GM23338 (cell line): Measurements from ENCODE around the gene GNAI3. TPM values are rescaled to one million over a fixed set of nuclear protein-coding genes. Genes with fewer than 3 reads are reported as not detected.

Experiments
- ATAC-seq: fragments of 200-7000 bp; cut with Tn5 transposase; 3 replicates; pipeline ENCODE4 v1.9.1; 2020
- DNase-seq: peaks from one replicate; pipeline ENCODE4 v3.0.0-alpha.2; 2015; ENCODE audit warnings: low spot score
- H2AFZ ChIP-seq: fragments of 200-600 bp; sonication (generic); 2 replicates; pipeline ENCODE4 v1.8.0; 2016; ENCODE audit warnings: antibody characterized with exemption, mild to moderate bottlenecking, moderate library complexity
- H3F3A ChIP-seq: fragments of 200-600 bp; sonication (generic); replicated peaks from 2 replicates; pipeline ENCODE4 v1.8.0; 2017; ENCODE audit warnings: antibody characterized with exemption, mixed run types, low read depth
- H3K27ac ChIP-seq: fragments of 200-600 bp; sonication (generic); 2 replicates; pipeline ENCODE4 v1.6.1; 2016; ENCODE audit warnings: low read depth
- H3K27me3 ChIP-seq: fragments of 200-600 bp; sonication (generic); 2 replicates; pipeline ENCODE4 v1.8.0; 2016; ENCODE audit warnings: mild to moderate bottlenecking, mixed run types, moderate library complexity; ENCODE audit not compliant: insufficient read depth
- H3K36me3 ChIP-seq: fragments of 200-600 bp; sonication (generic); 2 replicates; pipeline ENCODE4 v1.8.0; 2016; ENCODE audit warnings: mild to moderate bottlenecking; ENCODE audit not compliant: insufficient read depth
- H3K4me1 ChIP-seq: fragments of 200-600 bp; sonication (generic); 2 replicates; pipeline ENCODE4 v1.8.0; 2016; ENCODE audit warnings: mild to moderate bottlenecking, moderate library complexity; ENCODE audit not compliant: insufficient read depth
- H3K4me2 ChIP-seq: fragments of 200-600 bp; sonication (generic); 2 replicates; pipeline ENCODE4 v1.7.1; 2017; ENCODE audit warnings: mixed run types
- H3K4me3 ChIP-seq: fragments of 200-600 bp; sonication (generic); 2 replicates; pipeline ENCODE4 v1.6.1; 2016; ENCODE audit warnings: mixed run types
- H3K79me2 ChIP-seq: fragments of 200-600 bp; sonication (generic); replicated peaks from 2 replicates; pipeline ENCODE4 v1.8.0; 2017; ENCODE audit warnings: mild to moderate bottlenecking; ENCODE audit not compliant: insufficient read depth
- H3K9me2 ChIP-seq: fragments of 200-600 bp; sonication (generic); 2 replicates; pipeline ENCODE4 v1.8.0; 2017; ENCODE audit not compliant: insufficient read depth
- H4K20me1 ChIP-seq: fragments of 200-600 bp; sonication (generic); replicated peaks from 2 replicates; pipeline ENCODE4 v1.8.0; 2017; ENCODE audit warnings: mild to moderate bottlenecking; ENCODE audit not compliant: insufficient read depth
- H3K27ac Mint-ChIP-seq: 2 replicates; pipeline ENCODE4 v1.8.0; 2020; ENCODE audit warnings: inconsistent platforms, mild to moderate bottlenecking, moderate library complexity, mixed read lengths
- H3K27me3 Mint-ChIP-seq: 3 replicates; pipeline ENCODE4 v1.8.0; 2022; ENCODE audit warnings: low read depth, mild to moderate bottlenecking, moderate library complexity, mixed read lengths, inconsistent platforms; ENCODE audit not compliant: insufficient read depth, poor library complexity
- H3K36me3 Mint-ChIP-seq: 3 replicates; pipeline ENCODE4 v1.8.0; 2021; ENCODE audit warnings: low read depth, mild to moderate bottlenecking, inconsistent platforms, moderate library complexity, mixed read lengths
- H3K4me1 Mint-ChIP-seq: 3 replicates; pipeline ENCODE4 v1.8.0; 2020; ENCODE audit warnings: mild to moderate bottlenecking, inconsistent platforms, mixed read lengths
- H3K4me3 Mint-ChIP-seq: 3 replicates; pipeline ENCODE4 v1.8.0; 2021; ENCODE audit warnings: moderate library complexity, mild to moderate bottlenecking, inconsistent platforms, mixed read lengths
- H3K9me3 Mint-ChIP-seq: 3 replicates; pipeline ENCODE4 v1.8.0; 2020; ENCODE audit warnings: moderate library complexity, mild to moderate bottlenecking, inconsistent platforms, mixed read lengths
- CREB1 ChIP-seq: fragments of 250-450 bp; sonication (Bioruptor Pico); IDR thresholded peaks from 2 replicates; pipeline ENCODE4 v1.5.0; 2020; ENCODE audit warnings: low read depth, mild to moderate bottlenecking, moderate library complexity
- EZH2 ChIP-seq: fragments of 200-600 bp; sonication (generic); IDR thresholded peaks from one replicate; pipeline ENCODE4 v1.8.0; 2017; ENCODE audit warnings: antibody characterized with exemption, mild to moderate bottlenecking, low read depth; ENCODE audit not compliant: unreplicated experiment
- EZH2phosphoT487 ChIP-seq: fragments of 200-600 bp; sonication (generic); IDR thresholded peaks from one replicate; pipeline ENCODE4 v1.8.1; 2018; ENCODE audit warnings: antibody characterized with exemption; ENCODE audit not compliant: unreplicated experiment
- JUNB ChIP-seq: IDR thresholded peaks from one replicate; pipeline ENCODE4 v1.6.1; 2016; ENCODE audit warnings: antibody characterized with exemption; ENCODE audit not compliant: unreplicated experiment
- NANOG ChIP-seq: IDR thresholded peaks from 2 replicates; pipeline ENCODE4 v1.6.1; 2016; ENCODE audit warnings: antibody characterized with exemption, borderline replicate concordance
- POLR2AphosphoS5 ChIP-seq: IDR thresholded peaks from 2 replicates; pipeline ENCODE4 v1.6.1; 2016; ENCODE audit warnings: antibody characterized with exemption, low read depth
- STAT1 ChIP-seq: IDR thresholded peaks from one replicate; pipeline ENCODE4 v1.6.1; 2016; ENCODE audit warnings: antibody characterized with exemption; ENCODE audit not compliant: unreplicated experiment
- ZNF114 ChIP-seq: fragments of 250-450 bp; sonication (Bioruptor Pico); IDR thresholded peaks from 2 replicates; pipeline ENCODE4 v1.5.0; 2020; ENCODE audit warnings: mild to moderate bottlenecking, moderate library complexity
- ZNF331 ChIP-seq: fragments of 250-450 bp; sonication (Bioruptor Pico); IDR thresholded peaks from 2 replicates; pipeline ENCODE4 v1.5.0; 2020; ENCODE audit warnings: low read depth, mild to moderate bottlenecking, moderate library complexity
- polyA plus RNA-seq: library from polyadenylated mRNA; unstranded; fragments of >200 nt; fragmentation: Nextera tagmentation; extraction: Ambion mirVana; gene quantifications from 2 replicates; pipeline ENCODE4 v1.2.1, GENCODE V29; 2016
- total RNA-seq: library from RNA; depleted of rRNA; stranded (reverse); fragments of >200 nt; shearing (Covaris generic); gene quantifications from 2 replicates; pipeline ENCODE4 v1.2.3, GENCODE V29; 2014
- TF ChIP-seq, protein P1 (sequence below): IDR thresholded peaks from 2 replicates; pipeline ENCODE4 v1.6.1; 2016; ENCODE audit warnings: antibody characterized with exemption
- TF ChIP-seq, protein P2 (sequence below): IDR thresholded peaks from one replicate; pipeline ENCODE4 v1.6.1; 2018; ENCODE audit warnings: antibody characterized with exemption; ENCODE audit not compliant: unreplicated experiment
- TF ChIP-seq, protein P3 (sequence below), 2 experiments: fragments of 200-600 bp in 1 of 2; sonication (generic) in 1 of 2; conservative IDR thresholded peaks; 2 replicates each; pipeline versions ENCODE4 v1.5.1 to v1.6.1; 2016 to 2017; ENCODE audit warnings: antibody characterized with exemption in 2 of 2, low read depth in 2 of 2, mild to moderate bottlenecking in 2 of 2, moderate library complexity in 1 of 2

The GNAI3 gene
- total and polyA plus RNA-seq, 2 experiments from 2014 or later: 4.5 to 10.2 TPM

DNA sequence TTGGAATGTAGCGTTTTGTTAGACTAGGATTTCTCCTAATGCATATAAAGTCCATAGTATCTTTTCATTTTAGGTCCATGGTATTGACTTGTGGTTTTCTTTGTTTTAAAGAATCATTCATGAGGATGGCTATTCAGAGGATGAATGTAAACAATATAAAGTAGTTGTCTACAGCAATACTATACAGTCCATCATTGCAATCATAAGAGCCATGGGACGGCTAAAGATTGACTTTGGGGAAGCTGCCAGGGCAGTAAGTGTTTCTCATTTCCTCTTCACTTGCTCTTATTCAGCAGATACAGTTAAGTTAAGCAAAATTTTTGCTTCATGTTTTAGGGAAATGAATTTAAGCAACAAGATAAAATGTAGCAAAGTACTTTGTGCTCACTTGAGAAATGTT, 25.4 kb downstream of the GNAI3 start (continued):
- TF ChIP-seq, protein P1, sequence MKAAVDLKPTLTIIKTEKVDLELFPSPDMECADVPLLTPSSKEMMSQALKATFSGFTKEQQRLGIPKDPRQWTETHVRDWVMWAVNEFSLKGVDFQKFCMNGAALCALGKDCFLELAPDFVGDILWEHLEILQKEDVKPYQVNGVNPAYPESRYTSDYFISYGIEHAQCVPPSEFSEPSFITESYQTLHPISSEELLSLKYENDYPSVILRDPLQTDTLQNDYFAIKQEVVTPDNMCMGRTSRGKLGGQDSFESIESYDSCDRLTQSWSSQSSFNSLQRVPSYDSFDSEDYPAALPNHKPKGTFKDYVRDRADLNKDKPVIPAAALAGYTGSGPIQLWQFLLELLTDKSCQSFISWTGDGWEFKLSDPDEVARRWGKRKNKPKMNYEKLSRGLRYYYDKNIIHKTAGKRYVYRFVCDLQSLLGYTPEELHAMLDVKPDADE: no peak
- TF ChIP-seq NANOG (no peak), STAT1 (no peak), EZH2 (no peak), ZNF114 (CRISPR knock-in tag) (no peak)

DNA sequence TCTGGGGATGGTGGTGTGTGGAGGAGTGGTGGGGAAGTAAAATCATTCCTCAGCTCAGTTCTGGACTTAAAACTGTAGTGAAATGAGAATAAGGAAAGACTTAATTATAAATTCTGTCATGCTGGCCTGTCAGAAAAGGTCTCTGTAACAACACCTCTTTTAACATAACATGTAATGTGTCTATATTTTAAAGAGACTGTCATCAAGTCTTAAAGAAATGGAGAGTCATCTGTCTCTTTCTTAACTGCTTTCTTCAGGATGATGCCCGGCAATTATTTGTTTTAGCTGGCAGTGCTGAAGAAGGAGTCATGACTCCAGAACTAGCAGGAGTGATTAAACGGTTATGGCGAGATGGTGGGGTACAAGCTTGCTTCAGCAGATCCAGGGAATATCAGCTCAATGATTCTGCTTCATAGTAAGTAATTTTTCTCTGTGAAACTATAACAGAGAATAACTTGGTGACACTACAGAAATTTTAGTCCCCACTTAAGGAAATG, 30.6 kb downstream of the GNAI3 start:
- H3K4me1 Mint-ChIP-seq: no peaks in the 10 kb centered on the region
- peaks cover 15% of the 10 kb centered on the region for H4K20me1 ChIP-seq
- no peak for DNase-seq

More for the DNA sequence above, 30.6 kb downstream of the GNAI3 start:
- peaks cover 3% of the 10 kb centered on the region for H3K27me3 Mint-ChIP-seq
- Histone ChIP-seq H3K36me3 (peaks cover 20% of the 10 kb centered on the region; the same call in 1 of the 2 replicates), H3F3A (no peaks in the 10 kb centered on the region), H3K27ac (no peak overlapping the region), H3K4me1 (no peaks in the 10 kb centered on the region), H3K4me3 (no peak overlapping the region), H3K9me2 (no peaks in the 10 kb centered on the region), H2AFZ (no peak overlapping the region), H3K79me2 (peaks cover 12% of the 10 kb centered on the region), H3K4me2 (no peak overlapping the region), H3K27me3 (no peaks in the 10 kb centered on the region)
- H3K4me3 Mint-ChIP-seq: no peak overlapping the region
- H3K27ac Mint-ChIP-seq: no peak overlapping the region
- TF ChIP-seq EZH2 (no peak), JUNB (no peak), EZH2phosphoT487 (no peak), ZNF331 (no peak), STAT1 (no peak), ZNF114 (CRISPR knock-in tag) (no peak), POLR2AphosphoS5 (no peak), CREB1 (no peak)
- TF ChIP-seq, protein P1: no peak
- TF ChIP-seq, protein P2, sequence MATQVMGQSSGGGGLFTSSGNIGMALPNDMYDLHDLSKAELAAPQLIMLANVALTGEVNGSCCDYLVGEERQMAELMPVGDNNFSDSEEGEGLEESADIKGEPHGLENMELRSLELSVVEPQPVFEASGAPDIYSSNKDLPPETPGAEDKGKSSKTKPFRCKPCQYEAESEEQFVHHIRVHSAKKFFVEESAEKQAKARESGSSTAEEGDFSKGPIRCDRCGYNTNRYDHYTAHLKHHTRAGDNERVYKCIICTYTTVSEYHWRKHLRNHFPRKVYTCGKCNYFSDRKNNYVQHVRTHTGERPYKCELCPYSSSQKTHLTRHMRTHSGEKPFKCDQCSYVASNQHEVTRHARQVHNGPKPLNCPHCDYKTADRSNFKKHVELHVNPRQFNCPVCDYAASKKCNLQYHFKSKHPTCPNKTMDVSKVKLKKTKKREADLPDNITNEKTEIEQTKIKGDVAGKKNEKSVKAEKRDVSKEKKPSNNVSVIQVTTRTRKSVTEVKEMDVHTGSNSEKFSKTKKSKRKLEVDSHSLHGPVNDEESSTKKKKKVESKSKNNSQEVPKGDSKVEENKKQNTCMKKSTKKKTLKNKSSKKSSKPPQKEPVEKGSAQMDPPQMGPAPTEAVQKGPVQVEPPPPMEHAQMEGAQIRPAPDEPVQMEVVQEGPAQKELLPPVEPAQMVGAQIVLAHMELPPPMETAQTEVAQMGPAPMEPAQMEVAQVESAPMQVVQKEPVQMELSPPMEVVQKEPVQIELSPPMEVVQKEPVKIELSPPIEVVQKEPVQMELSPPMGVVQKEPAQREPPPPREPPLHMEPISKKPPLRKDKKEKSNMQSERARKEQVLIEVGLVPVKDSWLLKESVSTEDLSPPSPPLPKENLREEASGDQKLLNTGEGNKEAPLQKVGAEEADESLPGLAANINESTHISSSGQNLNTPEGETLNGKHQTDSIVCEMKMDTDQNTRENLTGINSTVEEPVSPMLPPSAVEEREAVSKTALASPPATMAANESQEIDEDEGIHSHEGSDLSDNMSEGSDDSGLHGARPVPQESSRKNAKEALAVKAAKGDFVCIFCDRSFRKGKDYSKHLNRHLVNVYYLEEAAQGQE: no peak
- TF ChIP-seq, protein P3, sequence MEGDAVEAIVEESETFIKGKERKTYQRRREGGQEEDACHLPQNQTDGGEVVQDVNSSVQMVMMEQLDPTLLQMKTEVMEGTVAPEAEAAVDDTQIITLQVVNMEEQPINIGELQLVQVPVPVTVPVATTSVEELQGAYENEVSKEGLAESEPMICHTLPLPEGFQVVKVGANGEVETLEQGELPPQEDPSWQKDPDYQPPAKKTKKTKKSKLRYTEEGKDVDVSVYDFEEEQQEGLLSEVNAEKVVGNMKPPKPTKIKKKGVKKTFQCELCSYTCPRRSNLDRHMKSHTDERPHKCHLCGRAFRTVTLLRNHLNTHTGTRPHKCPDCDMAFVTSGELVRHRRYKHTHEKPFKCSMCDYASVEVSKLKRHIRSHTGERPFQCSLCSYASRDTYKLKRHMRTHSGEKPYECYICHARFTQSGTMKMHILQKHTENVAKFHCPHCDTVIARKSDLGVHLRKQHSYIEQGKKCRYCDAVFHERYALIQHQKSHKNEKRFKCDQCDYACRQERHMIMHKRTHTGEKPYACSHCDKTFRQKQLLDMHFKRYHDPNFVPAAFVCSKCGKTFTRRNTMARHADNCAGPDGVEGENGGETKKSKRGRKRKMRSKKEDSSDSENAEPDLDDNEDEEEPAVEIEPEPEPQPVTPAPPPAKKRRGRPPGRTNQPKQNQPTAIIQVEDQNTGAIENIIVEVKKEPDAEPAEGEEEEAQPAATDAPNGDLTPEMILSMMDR (conservative IDR thresholded peaks at IDR 0.05; ENCODE audit: low read depth in 2 of 2): no peak
- H3K9me3 Mint-ChIP-seq: no peaks in the 10 kb centered on the region
- H3K36me3 Mint-ChIP-seq: peaks cover 33% of the 10 kb centered on the region
- no peak for ATAC-seq
